Keratinocyte (primary cell): ENCODE data around the gene COL4A6. TPM values are rescaled to one million over a fixed set of nuclear protein-coding genes. Genes with fewer than 3 reads are reported as not detected.
"Not testable (repeated sequence)": the region's sequence is repeated elsewhere in the genome, so short reads cannot be mapped to it uniquely, and the experiment has no call there.

Source experiments
- DNase-seq: peaks from one replicate; pipeline ENCODE4 v3.0.0-alpha.2; 2011; ENCODE audit warnings: low read depth, missing footprints, low spot score
- FAIRE-seq: peaks from 2 replicates; lab custom pipeline; 2011; peaks lifted over from hg19 to GRCh38; lab: Jason Lieb, UNC
- H2AFZ ChIP-seq: 2 replicates; pipeline ENCODE4 v1.6.0; 2012; ENCODE audit warnings: low read length, control low read depth, inconsistent platforms; ENCODE audit not compliant: control insufficient read depth
- H3K27ac ChIP-seq: 2 replicates; pipeline ENCODE4 v1.5.1; 2011; ENCODE audit warnings: low read length; ENCODE audit not compliant: control insufficient read depth, insufficient read depth
- H3K27me3 ChIP-seq: 3 replicates; pipeline ENCODE4 v1.6.0; 2011; ENCODE audit warnings: low read length; ENCODE audit not compliant: control insufficient read depth, insufficient read depth; ENCODE audit errors: extremely low read depth
- H3K36me3 ChIP-seq, 2 experiments: 2 replicates in 1 of 2; 3 replicates in 1 of 2; pipeline ENCODE4 v1.5.1; 2011; ENCODE audit warnings: low read length in 2 of 2, mild to moderate bottlenecking in 1 of 2; ENCODE audit not compliant: control insufficient read depth in 2 of 2, insufficient read depth in 2 of 2; ENCODE audit errors: extremely low read depth in 1 of 2
- H3K4me1 ChIP-seq: 3 replicates; pipeline ENCODE4 v1.5.1; 2011; ENCODE audit warnings: low read length; ENCODE audit not compliant: control insufficient read depth, insufficient read depth; ENCODE audit errors: extremely low read depth
- H3K4me2 ChIP-seq: 3 replicates; pipeline ENCODE4 v1.6.0; 2011; ENCODE audit warnings: low read depth, low read length; ENCODE audit not compliant: control insufficient read depth, insufficient read depth; ENCODE audit errors: extremely low read depth
- H3K4me3 ChIP-seq, 3 experiments: fragments of 200-600 bp in 1 of 3; sonication (generic) in 1 of 3; 2 replicates in 2 of 3; 3 replicates in 1 of 3; pipeline ENCODE4 v1.5.1; 2011 to 2016; ENCODE audit warnings: low read length in 3 of 3, mild to moderate bottlenecking in 3 of 3, control low read depth in 2 of 3, inconsistent platforms in 1 of 3, low read depth in 1 of 3, mixed read lengths in 1 of 3, mixed run types in 1 of 3, moderate library complexity in 1 of 3; ENCODE audit not compliant: control insufficient read depth in 2 of 3, insufficient read depth in 2 of 3; ENCODE audit errors: extremely low read depth in 1 of 3
- H3K79me2 ChIP-seq: 2 replicates; pipeline ENCODE4 v1.6.0; 2012; ENCODE audit warnings: low read length; ENCODE audit not compliant: control insufficient read depth, insufficient read depth
- H3K9ac ChIP-seq: 3 replicates; pipeline ENCODE4 v1.6.0; 2011; ENCODE audit warnings: low read length; ENCODE audit not compliant: control insufficient read depth, insufficient read depth; ENCODE audit errors: extremely low read depth
- H3K9me1 ChIP-seq: 3 replicates; pipeline ENCODE4 v1.6.0; 2011; ENCODE audit warnings: low read length; ENCODE audit not compliant: control insufficient read depth, insufficient read depth; ENCODE audit errors: extremely low read depth
- H3K9me3 ChIP-seq: 2 replicates; pipeline ENCODE4 v1.5.1; 2012; ENCODE audit warnings: low read depth, low read length; ENCODE audit not compliant: control insufficient read depth
- H4K20me1 ChIP-seq: 3 replicates; pipeline ENCODE4 v1.6.0; 2011; ENCODE audit warnings: low read length; ENCODE audit not compliant: control insufficient read depth, insufficient read depth; ENCODE audit errors: extremely low read depth
- CTCF ChIP-seq, 3 experiments: IDR thresholded peaks in 1 of 3; conservative IDR thresholded peaks in 1 of 3; optimal IDR thresholded peaks in 1 of 3; 2 replicates in 2 of 3; 3 replicates in 1 of 3; pipeline versions ENCODE3 to v1.5.1; 2011; ENCODE audit warnings: low read length in 3 of 3, mild to moderate bottlenecking in 3 of 3, moderate library complexity in 2 of 3, control low read depth in 1 of 3, inconsistent platforms in 1 of 3; ENCODE audit not compliant: insufficient read depth in 2 of 3; ENCODE audit errors: extremely low read depth in 1 of 3
- EZH2 ChIP-seq: IDR thresholded peaks from one replicate; pipeline ENCODE4 v1.6.1; 2012; ENCODE audit warnings: inconsistent platforms, mild to moderate bottlenecking, low read length, moderate library complexity
- dilution Hi-C: fragments of 300-500 bp; cut with MboI; formaldehyde crosslinking; loops from one replicate; pipeline ENCODE4 v1.7.0; 2020; ENCODE audit warnings: low sequenced_read_pairs; ENCODE audit not compliant: extremely low pct_ligation_motif_present
- polyA plus RNA-seq, 5 experiments: library from polyadenylated mRNA; depleted of rRNA in 3 of 5; stranded (reverse) in 3 of 5; stranded (forward) in 1 of 5; unstranded in 1 of 5; fragments of >200 nt; gene quantifications; 1 replicate in 1 of 5; 2 replicates in 3 of 5; 3 replicates in 1 of 5; pipeline versions ENCODE4 v1.2.1 to v1.2.3, GENCODE V29; 2011 to 2012; ENCODE audit warnings: missing spikeins in 2 of 5, low read depth in 1 of 5, low replicate concordance in 1 of 5

Gene COL4A6
- polyA plus RNA-seq, 1 donor (not counting 4 experiments of a cell fraction or from before 2014, with no cell fraction given) = 18.8 TPM

GRCh38 chrX:108396986-108397385, 41.2 kb downstream of the COL4A6 start:
- H3K9me3 ChIP-seq = no peaks in the 10 kb centered on the region
- H2AFZ ChIP-seq = no peak overlapping the region
- H3K9me1 ChIP-seq = no peaks in the 10 kb centered on the region
- peak overlapping the region; percentile 23 to 56 (median 51) for H3K4me3 ChIP-seq
- no peaks in the 10 kb centered on the region for H3K36me3 ChIP-seq
- no peaks in the 10 kb centered on the region for H3K79me2 ChIP-seq
- FAIRE-seq (no peak), DNase-seq (no peak)
- peak overlapping the region; percentile 85 for H3K4me2 ChIP-seq
- peaks cover 60% of the 10 kb centered on the region for H3K4me1 ChIP-seq
- dilution Hi-C loops = no loop called here
- H3K27me3 ChIP-seq = no peaks in the 10 kb centered on the region
- H3K9ac ChIP-seq = peak overlapping the region; percentile 80
- H3K27ac ChIP-seq = peak overlapping the region; percentile 98
- no peak for TF ChIP-seq CTCF (optimal IDR thresholded peaks at IDR 0.05 in 1 of 3, IDR thresholded peaks at IDR 0.05 in 1 of 3, conservative IDR thresholded peaks at IDR 0.05 in 1 of 3; ENCODE audit: extremely low read depth in 1 of 3, insufficient read depth in 2 of 3, low read length in 3 of 3)
- TF ChIP-seq EZH2 = no peak
- no peaks in the 10 kb centered on the region for H4K20me1 ChIP-seq

DNA sequence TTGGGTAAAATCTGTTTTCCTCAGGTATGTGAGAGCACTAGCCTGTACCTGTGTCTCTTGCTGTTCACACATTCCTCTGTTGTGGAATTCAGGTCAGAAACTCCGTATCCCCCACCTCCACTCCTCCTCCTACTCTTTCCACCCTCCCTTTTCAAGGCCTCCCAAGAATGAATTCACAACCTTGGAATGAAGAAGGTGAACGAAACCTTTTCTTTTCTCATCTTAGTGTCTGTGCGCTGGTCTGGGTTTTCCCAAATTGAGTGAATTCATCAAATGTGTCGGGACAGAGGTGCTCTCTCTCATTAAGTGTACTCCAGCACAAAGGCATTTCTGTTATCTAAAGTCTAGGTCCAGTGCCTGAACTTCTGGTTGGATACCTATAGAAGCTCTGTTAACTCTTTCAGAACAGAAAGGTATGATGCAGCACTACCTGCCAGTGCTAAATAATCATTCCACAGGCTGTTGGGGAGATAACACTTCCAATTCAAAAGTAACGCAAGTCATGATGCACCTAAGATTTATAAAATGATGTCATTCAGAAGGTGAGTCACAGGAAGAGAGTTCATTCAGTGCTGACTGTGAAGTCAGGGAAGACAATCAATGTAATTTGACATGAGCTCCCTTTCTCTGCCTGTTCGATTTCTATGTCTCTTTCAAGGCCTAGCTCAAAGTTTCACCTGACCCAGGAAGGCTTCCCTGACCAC, 41.9 kb downstream of the COL4A6 start:
- H3K27ac ChIP-seq = peak overlapping the region; percentile 98

DNA sequence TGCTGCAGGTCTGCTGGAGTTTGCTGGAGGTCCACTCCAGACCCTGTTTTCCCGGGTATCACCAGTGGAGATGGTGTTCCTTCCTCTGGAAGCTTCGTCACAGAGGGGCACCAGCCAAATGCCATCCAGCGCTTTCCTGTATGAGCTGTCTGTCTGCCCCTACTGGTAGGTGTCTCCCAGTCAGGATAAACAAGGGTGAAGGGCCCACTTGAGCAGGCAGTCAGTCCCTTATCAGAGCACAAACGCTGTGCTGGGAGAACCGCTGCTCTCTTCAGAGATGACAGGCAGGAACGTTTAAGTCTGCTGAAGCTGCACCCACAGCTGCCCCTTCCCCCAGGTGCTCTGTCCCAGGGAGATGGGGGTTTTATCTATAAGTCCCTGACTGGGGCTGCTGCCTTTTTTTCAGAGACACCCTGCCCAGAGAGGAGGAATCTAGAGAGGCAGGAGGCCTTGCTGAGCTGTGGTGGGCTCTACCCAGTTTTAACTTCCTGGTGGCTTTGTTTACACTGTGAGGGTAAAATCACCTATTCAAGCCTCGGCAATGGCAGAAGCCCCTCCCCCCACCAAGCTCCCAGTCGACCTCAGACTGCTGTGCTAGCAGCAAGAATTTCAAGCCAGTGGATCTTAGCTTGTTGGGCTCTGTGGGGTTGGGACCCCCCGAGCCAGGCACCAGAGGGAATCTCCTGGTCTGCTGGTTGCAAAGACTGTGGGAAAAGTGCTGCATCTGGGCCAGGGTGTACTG, 47.1 kb downstream of the COL4A6 start:
- dilution Hi-C loops, H3K27me3 ChIP-seq, H4K20me1 ChIP-seq, H3K27ac ChIP-seq, H3K4me3 ChIP-seq, H3K9me1 ChIP-seq, H3K79me2 ChIP-seq, H3K9ac ChIP-seq, H3K36me3 ChIP-seq, H3K4me2 ChIP-seq, H2AFZ ChIP-seq, FAIRE-seq, DNase-seq, H3K9me3 ChIP-seq, H3K4me1 ChIP-seq: not testable (repeated sequence)

More for the DNA sequence above, 41.9 kb downstream of the COL4A6 start:
- Histone ChIP-seq H3K9me3 (no peaks in the 10 kb centered on the region), H3K4me3 (peak overlapping the region in 1 of 3 experiments; percentile 35), H3K4me2 (peak overlapping the region; percentile 85), H3K79me2 (no peaks in the 10 kb centered on the region), H3K4me1 (peaks cover 55% of the 10 kb centered on the region), H3K9ac (peak overlapping the region; percentile 80), H3K27me3 (no peaks in the 10 kb centered on the region), H4K20me1 (no peaks in the 10 kb centered on the region), H3K9me1 (no peaks in the 10 kb centered on the region), H2AFZ (no peak overlapping the region), H3K36me3 (no peaks in the 10 kb centered on the region)
- DNase-seq (peak; percentile 70), FAIRE-seq (peak; percentile 66)
- dilution Hi-C loops = no loop called here
- no peak for TF ChIP-seq CTCF (optimal IDR thresholded peaks at IDR 0.05 in 1 of 3, IDR thresholded peaks at IDR 0.05 in 1 of 3, conservative IDR thresholded peaks at IDR 0.05 in 1 of 3; ENCODE audit: extremely low read depth in 1 of 3, insufficient read depth in 2 of 3, low read length in 3 of 3)
- no peak for TF ChIP-seq EZH2
